ENCODE results near the gene LZTS2.

- TF ChIP-seq, protein P1, sequence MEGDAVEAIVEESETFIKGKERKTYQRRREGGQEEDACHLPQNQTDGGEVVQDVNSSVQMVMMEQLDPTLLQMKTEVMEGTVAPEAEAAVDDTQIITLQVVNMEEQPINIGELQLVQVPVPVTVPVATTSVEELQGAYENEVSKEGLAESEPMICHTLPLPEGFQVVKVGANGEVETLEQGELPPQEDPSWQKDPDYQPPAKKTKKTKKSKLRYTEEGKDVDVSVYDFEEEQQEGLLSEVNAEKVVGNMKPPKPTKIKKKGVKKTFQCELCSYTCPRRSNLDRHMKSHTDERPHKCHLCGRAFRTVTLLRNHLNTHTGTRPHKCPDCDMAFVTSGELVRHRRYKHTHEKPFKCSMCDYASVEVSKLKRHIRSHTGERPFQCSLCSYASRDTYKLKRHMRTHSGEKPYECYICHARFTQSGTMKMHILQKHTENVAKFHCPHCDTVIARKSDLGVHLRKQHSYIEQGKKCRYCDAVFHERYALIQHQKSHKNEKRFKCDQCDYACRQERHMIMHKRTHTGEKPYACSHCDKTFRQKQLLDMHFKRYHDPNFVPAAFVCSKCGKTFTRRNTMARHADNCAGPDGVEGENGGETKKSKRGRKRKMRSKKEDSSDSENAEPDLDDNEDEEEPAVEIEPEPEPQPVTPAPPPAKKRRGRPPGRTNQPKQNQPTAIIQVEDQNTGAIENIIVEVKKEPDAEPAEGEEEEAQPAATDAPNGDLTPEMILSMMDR (IDR thresholded peaks at IDR 0.05; ENCODE audit: low read length): no peak
- no peak for TF ChIP-seq EZH2 (IDR thresholded peaks at IDR 0.05; ENCODE audit: borderline replicate concordance, low read length)
These were observed 713 bp downstream of the LZTS2 start for GRCh38 chr10:101000127-101000914.
